ENCODE measurements around the gene SEPTIN3.

The SEPTIN3 gene

DNA sequence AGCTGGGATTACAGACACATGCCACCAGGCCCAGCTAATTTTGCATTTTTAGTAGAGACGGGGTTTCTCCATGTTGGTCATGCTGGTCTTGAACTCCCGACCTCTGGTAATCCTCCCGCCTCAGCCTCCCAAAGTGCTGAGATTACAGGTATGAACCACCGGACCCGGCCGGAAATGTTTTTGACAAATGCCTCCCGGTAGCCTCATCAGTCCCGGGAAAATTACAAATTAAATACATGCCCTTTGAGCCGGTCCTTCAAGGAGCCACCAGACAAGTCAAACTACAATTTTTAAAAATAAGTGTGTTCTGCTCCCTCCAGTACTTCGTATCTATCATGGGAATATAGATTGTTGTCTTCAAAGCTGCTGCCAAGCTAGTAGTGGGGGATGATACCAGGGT is 46.9 kb downstream of the SEPTIN3 start:
- TF ChIP-seq, protein P1, sequence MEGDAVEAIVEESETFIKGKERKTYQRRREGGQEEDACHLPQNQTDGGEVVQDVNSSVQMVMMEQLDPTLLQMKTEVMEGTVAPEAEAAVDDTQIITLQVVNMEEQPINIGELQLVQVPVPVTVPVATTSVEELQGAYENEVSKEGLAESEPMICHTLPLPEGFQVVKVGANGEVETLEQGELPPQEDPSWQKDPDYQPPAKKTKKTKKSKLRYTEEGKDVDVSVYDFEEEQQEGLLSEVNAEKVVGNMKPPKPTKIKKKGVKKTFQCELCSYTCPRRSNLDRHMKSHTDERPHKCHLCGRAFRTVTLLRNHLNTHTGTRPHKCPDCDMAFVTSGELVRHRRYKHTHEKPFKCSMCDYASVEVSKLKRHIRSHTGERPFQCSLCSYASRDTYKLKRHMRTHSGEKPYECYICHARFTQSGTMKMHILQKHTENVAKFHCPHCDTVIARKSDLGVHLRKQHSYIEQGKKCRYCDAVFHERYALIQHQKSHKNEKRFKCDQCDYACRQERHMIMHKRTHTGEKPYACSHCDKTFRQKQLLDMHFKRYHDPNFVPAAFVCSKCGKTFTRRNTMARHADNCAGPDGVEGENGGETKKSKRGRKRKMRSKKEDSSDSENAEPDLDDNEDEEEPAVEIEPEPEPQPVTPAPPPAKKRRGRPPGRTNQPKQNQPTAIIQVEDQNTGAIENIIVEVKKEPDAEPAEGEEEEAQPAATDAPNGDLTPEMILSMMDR (conservative IDR thresholded peaks at IDR 0.05; ENCODE audit: low read depth, low read length): no peak
- H3K4me3 ChIP-seq (ENCODE audit: low read length): no peak overlapping the region
- DNase-seq (ENCODE audit: low read depth): no peak

DNA sequence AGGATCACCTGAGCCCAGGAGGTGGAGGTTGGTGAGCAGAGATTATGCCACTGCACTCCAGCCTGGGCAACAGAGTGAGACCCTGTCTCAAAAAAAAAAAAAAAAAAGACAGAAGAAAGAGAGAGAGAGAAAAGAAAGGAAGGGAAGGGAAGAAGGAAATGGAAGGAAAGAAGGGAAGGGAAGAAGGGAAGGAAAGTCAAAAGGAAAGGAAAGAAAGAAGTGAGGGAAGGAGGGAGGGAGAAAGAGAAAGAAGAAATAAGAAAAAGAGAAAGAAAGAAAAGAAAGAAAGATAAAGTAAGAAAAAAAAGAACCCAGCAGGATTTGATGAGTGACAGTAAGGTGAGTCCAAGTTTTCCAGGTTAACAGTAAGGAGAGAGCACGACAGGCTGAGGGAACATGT is 49.0 kb downstream of the SEPTIN3 start:
- TF ChIP-seq, protein P1 (conservative IDR thresholded peaks at IDR 0.05; ENCODE audit: low read depth, low read length): no peak
- DNase-seq (ENCODE audit: low read depth): no peak
- H3K4me3 ChIP-seq (ENCODE audit: low read length): no peak overlapping the region

Data from retinal pigment epithelial cell (primary cell).